HS-27A (cell line): ENCODE measurements around the gene MIER3.
A peak's percentile ranks its signal among the peaks of the same experiment; 100 is the strongest.

Experiments
- DNase-seq: peaks from one replicate; pipeline ENCODE4 v3.0.0-alpha.2; 2012; ENCODE audit warnings: low read depth, missing footprints

MIER3 gene

DNA sequence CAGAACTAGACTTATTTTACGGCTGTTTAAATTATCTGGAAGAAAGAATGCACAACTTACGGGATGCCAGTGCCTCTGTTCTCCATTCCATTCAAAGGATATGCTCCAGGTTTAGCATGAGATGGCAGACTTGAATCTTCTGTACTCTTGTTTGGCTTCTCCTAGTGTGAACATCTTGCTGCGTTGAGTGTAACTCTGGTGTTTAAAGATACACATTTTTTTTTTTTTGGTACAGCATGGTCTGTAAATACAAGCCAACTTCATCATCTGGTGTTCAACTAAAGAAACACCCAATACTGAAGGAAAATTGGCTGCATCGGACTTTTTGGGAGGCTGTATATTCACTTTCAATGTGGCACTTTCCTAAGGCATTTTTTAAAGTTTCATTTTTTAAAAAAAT lies 7.4 kb upstream of the MIER3 start:
- no peak for DNase-seq

DNA sequence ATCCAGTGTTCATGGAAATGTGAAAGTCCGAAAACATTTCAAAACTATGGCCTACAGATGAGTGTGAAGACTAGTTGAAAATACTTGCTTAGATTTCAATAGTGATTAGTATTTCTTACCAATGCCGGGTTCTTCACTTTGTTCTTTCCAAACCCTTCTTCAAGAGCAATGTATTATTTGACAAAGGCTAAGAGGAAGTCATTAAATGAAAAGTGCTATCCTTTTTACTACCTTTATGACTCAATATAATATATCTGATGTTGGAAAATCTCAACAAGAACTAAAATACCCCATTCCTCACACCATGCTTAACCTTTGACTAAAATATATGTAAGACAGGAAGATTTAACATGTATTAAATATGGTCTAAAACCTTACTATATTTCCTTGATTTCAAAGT lies 6.7 kb upstream of the MIER3 start:
- DNase-seq = no peak

DNA sequence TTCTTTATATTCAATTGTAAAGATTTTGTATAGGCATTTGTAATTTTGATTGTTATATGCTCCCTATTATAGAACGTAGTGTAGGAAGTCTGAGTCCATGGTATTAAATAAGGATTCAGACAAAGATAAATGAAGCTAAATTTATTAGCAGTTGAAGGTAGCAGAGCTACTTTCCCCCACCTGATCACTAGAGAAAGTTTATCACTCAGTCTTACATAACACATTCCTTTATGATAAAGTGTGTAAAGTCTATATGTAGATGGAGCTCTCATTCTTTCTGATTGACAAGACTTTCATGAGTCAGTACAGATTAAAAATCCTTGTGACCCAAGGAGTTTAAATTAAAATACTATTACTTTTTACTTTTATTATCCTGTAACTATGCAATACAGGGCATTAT lies 2.3 kb upstream of the MIER3 start:
- DNase-seq = no peak

DNA sequence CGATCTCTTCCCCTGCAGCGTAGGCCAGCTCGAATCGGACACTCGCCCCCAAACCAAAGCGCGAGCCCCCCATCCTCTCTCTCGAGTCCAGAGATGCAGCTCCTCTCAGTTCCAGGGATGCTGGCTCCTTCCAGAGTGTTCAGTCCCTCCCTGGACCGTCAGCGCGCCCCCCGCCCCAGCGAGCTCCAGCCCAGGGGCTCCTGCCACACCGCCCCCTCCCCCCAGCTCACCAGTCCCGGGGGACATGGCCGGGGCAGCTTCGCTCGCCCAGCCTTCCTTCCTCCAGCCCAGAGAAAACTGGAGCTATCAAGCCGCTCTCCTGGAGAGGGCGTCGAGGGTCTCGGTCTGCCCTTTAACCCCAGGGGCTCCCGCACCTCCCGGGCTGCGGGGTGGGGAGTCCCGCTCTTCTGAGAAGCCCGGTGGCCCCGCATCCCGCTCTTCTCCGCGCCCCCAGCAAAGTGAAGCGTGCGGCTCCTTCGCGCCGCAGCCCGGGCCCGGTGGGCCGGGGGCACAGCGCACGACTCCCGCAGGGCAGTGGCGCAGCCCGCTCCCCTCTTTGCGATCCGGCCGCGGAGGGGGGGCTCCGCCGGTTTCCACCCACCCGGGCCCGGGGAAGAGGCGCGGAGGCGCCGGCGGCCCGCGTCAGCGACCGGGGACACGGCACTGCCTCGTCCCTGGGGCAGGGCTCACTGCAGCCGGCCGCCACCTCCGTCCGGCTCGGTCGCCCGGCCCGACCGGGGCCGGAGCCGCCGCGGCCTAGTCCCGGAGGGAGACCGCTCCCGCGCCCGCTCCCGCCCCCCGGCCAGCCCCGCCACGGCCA lies 587 bp downstream of the MIER3 start:
- DNase-seq = no peak

DNA sequence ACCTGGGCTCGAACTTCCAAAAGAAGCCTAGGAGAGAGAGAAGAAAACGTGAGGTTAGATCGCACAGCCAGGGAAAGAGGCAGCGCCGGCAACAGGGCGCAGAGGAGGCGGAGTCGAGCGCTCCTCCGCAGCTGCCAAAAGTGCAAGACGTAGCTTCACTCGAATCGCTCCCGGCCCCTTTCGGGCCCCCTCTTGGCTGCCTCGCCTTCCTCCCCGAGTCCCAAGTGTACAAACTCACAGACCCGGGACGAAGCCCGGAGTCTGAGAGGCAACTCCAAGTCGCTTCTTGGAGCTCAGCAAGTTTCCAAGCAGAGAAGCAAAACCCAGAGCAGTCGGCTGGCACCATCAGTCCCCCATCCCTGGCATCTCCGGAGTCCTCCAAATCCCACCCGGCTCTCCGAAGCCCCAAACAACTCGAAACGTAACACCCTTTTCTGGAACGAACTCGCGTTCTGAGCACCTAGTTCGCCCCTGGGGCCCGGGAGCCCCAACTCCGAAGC lies 1.2 kb downstream of the MIER3 start:
- no peak for DNase-seq

DNA sequence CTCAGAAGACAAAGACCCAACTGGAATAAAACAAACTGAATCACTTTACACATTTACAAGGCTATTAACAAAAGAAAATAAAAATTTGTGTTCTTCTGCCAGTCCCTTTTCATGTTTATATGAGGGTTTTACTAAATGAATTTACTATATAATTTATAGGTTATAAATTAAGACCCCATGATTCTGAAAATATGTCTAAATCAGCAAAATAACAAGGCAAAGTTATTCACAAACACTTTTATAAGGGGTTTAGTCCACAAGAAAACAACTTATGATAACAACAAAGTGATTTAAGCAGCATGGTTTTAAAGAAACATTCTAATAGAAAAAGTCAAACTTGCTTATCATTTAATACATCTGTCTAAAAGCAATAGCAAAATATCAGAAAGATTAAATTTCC lies 4.9 kb downstream of the MIER3 start:
- no peak for DNase-seq

DNA sequence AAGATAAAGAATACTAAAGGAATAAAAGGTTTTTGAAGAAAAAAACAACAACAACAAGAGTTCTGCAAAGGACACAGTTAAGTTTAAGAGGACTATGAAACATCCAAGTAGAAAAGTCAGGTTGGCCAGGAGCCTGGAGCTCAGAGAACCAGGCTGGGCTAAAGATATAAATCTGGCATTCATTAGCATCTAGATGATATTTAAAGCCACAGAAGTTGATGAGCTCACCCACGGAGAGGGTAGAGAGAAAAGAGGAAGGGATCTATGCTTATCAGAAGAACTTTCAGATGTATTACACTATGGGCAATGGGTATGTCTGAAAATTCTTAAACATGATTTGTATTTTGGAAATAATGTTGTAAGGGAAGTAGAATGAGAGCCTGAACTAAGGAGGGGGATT lies 9.9 kb downstream of the MIER3 start:
- DNase-seq = no peak

DNA sequence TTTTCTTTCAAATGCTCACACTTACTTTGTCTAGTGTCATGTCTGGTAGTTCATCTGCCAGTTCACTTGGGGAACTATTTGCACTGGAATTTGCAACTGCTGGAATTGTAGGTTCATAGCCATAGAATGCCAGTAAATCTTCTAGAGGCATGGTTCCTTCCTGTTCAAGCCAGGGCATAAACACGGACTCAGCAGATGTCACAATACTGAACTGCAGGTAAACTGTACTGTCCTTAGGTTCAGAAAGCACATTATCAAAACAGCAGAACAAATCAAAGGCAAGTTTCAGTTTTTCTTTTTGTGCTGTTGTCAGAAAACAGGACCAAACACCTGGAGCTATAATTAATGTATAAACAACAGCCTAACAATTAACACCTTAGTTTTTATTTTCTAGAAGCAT lies 13.1 kb downstream of the MIER3 start:
- no peak for DNase-seq

DNA sequence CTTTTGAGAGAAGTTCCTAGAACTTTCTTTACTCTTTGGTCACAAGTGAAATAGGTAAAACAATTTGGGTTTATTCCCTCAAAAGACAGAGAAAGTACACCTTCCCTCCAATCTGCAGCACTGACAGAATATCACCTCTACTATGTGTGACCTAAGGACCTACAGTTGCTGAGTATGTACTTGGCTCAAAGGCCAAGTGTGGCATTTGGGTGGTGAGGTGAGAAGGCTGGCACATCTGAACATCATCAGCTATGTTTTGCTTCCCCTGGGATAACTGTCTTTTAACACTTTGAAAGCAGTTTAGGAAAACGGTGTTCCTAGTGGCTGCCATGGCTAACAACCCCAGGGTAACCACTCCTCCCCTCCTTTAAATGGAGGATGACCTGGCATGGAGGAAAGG lies 17.6 kb downstream of the MIER3 start:
- no peak for DNase-seq

DNA sequence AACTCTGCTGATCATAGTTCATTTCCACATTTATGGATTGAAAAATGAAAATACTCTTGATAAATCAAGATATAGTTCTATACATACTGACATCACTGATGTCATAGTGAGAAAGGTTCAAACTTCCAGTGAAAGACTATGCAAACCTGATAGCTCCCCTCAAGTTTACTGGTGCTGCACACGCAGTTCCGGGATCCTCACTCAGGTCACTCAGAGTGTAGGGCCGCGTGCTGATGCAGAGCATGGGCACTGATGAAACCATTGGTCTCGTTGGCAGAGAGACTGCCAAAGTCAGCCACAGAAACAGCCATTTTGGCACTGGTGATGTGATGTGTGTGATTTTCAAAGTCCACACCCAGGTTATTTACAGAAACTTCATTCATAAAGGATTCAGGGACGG lies 29.0 kb downstream of the MIER3 start:
- DNase-seq = no peak

DNA sequence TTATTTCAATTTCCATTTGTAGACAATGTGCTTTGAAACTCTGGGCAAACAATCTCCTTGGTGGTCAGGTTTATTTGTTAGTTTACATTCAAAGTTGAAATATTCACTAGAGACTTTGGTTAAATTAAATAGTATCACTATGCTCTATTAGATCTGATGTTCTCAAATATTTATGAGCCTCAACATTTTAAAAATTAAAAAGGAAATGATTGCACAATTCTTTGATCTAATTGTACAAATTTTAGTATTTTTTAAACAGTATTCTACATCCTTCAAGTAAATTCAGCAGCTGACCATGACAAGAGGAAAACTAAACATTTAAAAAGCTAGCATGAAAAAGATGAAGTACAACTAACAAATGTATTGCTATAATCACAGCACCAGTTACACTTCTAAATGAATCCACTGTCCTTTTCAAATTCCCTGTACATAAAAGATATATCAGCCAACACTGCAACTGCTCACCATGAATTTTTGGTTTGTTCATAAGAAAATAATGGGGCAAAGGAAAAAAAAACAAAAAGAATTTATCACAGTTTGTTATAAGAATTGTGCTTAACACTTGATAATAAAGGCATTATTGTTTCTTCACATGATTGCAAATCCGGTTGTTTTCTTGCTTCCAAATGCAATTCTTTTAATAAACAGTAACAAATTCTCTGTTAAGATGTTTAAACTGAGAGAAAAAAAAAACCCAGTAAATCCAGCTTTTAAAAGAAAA lies 31.8 kb downstream of the MIER3 start:
- DNase-seq = no peak

DNA sequence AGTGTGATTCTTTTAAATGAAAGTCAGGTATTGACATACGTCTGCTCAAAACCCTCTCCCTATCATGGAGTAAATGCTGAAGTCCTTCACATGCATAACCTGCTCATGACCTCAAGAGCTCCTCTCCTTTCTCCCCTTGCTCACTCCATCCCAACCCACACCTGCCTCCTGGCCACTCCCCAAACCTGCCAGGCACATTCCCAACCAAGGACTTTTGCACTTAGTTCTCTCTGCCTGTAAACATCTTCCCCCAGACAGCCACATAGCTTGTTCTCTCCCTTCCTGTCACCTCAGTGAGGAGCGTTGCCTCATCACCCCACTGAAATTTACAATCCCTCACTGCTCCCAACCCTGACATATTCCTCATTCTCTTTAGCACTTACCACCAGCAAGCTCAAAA lies 33.9 kb downstream of the MIER3 start:
- no peak for DNase-seq

DNA sequence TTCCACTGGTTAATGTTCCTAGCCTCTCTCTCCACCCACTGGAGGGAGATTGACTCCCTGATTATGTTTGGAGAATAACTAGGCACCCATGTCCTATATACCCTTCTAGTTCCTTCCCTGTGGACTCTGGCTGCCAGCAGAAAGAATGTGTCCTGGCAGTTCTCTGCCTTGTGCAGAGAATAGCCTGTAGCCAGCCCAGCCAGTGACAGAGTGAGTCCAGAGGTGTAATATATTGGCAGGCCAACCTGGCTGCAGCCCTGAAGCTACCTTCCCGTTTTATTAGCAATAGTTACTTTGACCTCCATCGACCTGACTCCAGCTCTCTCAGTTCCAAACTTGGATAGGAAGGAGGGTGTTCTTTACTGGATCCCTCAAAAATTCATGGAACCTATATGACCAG lies 34.4 kb downstream of the MIER3 start:
- no peak for DNase-seq

DNA sequence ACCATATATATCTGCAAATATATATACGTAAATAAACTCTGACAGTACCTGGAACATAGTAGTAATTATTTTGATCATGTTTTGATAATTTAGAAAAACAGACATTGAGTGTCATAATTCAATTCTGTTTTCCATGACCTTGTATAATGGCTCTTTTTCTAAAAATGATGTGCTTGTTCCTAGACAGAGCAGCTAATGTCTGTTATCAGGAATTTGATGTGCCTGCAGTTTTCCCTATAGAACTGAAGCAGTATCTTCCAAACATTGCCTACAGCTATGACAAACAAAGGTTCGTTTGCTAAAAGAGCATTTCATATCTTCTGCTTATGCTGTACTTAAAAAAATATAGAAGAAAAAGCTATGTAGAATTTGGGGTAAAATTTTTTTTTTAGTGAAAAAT lies 37.2 kb downstream of the MIER3 start:
- no peak for DNase-seq

DNA sequence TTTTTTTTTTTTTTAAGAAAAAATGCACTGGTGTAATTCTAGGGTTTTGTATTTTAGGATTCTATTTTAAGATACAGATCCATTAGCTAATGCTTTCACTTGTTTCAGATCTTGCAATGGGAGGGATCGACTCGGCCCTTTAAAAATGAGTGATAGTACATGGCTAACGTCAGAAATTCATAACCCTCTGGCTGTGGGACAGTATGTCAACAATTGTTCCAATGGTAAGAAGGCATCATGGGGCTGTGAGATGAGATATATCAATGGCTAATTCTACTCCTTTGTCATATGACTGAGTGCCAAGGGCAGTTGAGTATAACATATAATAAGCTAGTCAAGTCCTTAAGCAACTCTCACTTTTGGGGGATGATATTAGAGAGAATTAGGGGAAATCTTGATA lies 38.2 kb downstream of the MIER3 start:
- no peak for DNase-seq

DNA sequence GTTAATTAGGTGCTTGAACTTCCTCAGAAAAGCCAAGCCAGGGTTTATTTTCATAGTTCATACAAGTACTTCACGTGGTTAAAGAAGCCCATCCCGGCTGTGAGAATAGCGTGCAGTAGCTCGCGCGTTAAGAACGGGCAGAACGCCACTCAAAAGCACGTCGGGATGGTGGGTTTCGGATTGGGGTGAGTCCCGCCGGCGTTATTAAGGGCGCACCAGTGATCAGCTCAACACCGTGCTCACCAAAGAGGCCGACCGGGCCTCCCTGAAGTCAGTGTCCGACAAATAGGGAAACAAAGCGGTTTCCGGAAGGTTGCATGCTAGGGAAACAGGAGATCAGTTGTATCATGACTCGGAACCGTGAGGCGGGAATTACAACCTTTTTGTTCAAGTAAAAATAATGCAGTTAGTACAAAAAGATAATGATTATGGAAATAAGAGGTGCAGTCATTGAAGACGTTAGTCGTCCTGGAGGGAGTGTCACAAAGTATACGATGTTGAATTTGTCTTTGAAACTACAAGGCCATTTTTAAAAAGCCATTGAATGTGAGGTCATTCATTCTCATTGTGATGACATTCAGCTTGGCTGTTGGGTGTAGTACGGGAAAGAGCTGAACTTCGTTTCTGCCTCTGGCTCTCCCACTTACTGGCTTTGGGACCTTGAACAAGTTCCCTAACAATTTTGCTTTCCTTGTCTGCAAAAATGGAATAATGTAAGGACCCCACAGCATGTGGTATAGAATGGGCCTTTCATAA lies 41.5 kb downstream of the MIER3 start:
- DNase-seq = peak; percentile 1

DNA sequence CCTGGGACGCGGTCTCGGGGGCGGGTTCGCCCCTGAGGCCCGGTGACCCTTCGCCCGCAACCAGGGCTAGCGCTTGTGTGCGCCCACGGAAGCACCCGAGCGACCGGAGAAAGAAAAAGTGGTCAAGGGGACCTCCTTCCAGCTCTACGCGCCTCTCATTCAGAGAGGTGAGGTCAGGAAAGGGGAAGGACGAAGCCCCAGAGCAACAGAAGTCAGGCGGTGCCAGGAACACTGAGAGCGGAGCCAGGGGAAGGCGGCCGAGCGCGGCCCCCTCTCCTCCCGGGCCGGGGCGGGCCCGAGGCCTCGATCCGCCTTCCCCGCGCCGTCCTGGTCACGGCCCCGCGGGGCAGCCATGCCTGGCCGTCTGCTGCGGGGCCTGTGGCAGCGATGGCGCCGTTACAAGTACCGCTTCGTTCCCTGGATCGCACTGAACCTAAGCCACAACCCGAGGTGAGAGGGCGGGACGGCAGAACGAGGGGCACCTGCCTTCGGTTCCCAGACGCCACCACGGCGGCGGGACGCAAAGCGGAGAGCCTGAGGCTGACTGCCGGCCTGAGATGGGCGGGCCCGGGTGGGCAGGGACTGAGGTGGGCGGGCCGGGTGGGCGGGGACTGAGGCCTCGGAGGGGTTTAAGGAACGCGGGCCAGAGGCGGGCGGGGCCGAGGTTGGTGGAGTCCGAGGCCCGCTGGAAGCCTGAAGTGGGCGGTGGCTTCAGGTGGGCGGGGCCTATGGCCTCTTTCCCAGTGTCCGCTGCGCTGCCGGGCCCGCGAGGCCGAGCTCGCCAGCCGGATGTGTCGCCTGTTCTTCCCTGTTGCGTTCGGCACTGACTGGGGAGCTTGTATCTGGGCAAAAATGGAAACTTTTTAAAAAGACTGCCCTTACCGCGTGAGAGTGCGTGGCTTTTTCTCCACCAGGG lies 42.4 kb downstream of the MIER3 start, which contains the start of gene SETD9:
Gene SETD9, plus strand, starts transcription at position 303 of the 916 bp plus-strand sequence. Its CDS starts 50 bp downstream, at position 353.
- peak; percentile 66 for DNase-seq

DNA sequence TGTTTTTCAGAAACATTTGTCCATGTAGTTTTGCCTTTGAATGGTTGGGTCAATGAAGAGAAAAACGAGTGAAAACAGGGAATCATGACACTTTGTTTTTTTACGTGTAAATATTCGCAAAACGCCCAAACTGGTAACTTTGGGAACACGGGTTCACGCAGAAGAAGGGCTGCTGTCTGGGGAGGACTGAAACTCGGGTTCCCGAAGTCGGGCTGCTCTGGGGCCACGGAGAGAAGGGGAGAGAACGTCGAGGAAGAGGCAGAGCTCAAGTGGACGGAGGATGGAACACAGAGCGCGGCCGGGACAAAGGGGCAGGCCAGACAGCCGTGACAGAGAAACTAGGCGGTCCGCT lies 43.0 kb downstream of the MIER3 start:
- no peak for DNase-seq

DNA sequence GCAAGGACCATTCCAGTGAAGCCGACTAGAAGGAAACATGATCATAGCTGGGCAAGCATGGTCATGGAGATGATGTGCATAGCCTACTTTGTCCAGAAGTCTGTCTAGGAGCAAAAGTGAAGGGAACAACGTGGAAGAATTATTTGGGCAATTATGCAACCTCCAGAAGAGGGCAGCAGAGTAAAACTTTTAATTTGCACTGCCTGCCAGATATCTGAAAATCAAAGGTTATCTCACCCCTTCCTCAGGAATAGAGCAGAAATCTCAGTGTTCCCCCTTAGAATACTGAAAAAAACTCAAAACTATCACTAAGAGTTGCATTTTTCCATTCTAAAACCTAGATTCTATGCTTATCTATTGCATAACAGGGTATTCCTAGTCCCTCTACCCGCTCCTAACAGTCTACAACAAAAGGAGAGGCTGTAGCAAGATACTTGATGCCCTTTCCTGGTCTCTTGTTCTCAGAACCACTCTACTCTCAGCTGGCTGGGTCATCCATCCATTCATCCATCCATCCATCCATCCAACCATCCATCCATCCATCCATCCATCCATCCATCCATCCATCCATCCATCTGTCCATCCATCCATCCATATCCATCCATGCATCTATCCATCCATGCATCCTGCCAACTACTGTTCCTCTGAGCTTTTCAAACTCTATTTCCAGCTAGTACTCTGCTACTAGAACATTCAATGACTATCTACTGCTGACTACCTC lies 50.9 kb downstream of the MIER3 start:
- DNase-seq = peak; percentile 2

DNA sequence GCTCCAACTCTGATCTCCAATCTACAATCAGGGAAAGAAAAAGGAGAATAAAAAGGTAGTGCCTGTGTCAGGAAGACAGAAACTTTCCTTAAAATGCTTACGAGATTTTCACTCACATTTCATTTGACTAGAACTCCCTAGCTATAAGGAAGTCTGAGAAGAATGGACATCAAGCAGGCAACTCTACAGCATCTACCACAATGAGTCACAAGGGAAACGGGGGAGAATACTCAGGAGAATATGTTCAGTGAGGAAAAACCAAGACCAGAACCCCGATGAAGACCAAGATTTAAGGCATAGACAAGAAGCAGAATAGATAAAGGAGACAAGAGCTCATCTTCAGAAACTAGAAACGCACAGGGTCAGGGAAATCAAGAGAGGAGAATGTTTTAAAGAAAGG lies 51.5 kb downstream of the MIER3 start:
- DNase-seq = peak; percentile 0

DNA sequence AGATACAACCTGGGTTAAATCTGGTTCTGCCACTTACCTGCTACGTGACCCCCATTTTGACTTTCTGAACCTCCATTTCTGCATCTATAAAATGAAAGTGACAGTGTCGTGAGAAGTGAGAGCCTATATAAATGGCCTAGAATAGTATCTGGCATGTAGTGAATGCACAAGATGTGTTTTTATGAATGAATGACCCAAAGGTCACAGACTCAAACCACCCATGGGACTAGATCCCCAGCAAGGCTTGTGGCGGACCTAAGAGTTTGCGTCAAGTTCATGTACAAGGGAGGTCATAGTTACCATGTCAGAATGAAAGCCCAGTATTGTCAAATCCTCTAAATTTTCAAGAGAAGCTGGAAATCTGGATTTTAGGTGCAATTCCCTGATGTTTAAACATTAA lies 53.7 kb downstream of the MIER3 start:
- DNase-seq = no peak
